PC-9 (cell line): ENCODE data around the gene IRF9.

Source experiments
- CTCF ChIP-seq: fragments of 200-600 bp; sonication (generic); conservative IDR thresholded peaks from 2 replicates; pipeline ENCODE4 v1.6.1; 2017; ENCODE audit warnings: mixed run types, antibody characterized with exemption, mild to moderate bottlenecking, moderate library complexity
- EZH2 ChIP-seq: fragments of 200-600 bp; sonication (generic); IDR thresholded peaks from 2 replicates; pipeline ENCODE4 v1.8.0; 2017; ENCODE audit warnings: antibody characterized with exemption, low read depth

GRCh38 chr14:24113379-24113800 lies 47.7 kb upstream of the IRF9 start:
- TF ChIP-seq CTCF, result no peak
- no peak for TF ChIP-seq EZH2
